DMS53 (cell line): ENCODE measurements around the gene TMEM74B.
A peak's percentile ranks its signal among the peaks of the same experiment; 100 is the strongest.

ENCODE experiments used
- DNase-seq: peaks from one replicate; lab custom pipeline; 2025; lab: John Stamatoyannopoulos, UW

Gene TMEM74B

DNA sequence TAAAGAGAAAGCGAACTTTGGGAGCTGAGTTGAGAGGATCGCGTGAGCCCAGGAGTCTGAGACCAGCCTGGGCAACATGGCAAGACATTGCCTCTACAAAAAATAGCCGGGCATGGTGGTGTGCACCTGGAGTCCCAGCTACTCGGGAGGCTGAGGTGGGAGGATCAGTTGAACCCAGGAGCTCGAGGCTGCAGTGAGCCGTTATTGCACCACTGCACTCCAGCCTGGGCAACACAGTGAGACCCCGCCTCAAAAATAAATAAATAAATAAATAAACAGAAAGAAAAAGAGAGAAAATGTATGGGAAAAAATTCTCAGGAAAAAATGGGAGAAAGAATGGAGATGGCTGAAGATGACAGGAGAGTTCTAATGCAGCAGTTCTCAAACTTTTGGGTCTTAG is 21.0 kb upstream of the TMEM74B start:
- no peak for DNase-seq

DNA sequence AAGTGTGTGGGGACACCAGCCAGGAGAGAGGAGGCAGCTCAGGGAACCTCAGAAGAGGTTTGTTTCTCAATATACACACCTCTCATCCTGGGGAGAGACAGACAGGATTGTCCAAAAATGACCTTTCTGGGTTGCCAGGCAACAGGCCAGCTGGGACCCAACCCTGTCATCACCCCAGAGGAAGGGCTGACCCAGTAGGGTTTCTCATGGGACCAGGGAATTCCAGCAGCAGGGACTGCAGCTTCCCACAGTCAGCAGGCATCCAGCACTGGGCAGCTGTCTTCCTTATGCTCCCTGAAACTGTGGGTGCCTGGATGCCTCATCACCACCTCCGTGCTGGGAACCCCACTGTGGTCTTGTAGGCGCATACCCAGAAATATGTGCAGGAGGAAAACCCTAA is 19.8 kb upstream of the TMEM74B start:
- no peak for DNase-seq

DNA sequence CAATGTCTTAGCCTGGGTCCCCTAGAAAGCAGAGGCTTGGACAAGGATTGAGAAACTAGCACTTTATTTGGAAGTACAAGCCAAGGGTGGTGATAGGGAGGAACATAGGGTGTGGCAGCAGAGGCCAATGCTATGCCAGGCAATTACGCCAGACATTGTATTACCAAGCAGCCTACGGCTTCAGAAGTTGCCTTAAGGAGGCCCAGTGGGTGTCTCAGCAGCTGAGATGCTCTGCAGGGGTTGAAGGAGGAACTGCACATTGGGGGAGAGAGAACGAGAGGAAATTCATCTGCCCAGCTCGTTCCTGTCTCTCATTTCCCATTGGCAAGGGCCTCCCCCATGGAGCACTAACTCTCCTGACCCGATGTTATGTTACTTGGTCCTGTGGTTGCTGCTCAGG is 19.3 kb upstream of the TMEM74B start:
- no peak for DNase-seq

DNA sequence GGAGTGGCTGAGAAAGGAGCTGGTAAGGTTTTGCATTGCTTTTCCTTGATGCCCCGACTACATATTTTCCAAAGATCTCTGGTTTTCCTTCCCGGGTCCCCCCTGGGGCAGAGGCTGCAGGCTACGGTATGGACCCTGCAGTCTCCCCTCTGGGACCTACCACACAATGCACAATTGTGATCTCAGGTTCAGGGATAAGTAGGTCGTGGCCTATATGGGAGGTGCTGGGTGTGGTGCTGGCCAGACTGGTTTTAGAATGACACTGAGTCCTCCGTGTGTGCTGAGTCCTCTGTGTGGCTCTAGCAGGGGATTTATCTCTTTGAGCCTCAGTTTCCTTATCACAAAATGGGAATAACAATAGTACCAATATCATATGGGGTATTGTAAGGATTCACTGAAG is 18.8 kb upstream of the TMEM74B start:
- DNase-seq: no peak

DNA sequence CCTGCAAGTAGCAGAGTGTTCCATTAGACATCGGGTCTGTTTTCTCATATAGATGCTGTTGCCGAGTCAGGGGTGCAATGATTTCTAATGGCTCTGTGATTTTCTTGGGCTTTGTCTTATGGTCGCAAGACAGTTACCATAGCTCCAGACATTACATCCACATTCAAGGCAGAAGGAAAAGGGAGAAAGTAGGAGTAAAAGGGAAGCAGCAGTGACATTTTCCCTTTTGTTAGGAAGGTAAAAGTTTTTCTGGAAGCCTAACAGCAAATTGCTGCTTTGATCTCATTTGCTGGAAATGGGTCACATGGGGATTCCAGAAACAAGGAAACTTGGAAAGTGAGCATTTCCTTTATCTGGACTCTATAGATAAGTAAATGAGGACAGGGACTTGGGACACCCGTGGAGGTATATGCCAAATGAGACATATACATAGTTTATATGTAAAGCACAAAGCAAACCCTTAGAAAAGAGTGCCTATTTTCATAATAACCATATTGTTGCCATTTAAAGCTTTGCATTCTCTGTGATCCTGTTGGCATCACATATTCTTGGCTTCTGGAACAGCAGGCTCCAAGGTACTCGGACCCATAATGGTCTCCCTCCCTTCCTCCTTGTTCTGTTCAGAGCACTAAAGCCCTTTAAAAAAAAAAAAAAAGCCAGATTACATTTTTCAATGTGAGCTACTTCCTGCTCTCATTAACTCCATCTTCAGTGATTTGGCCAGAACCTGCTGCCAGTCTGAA is 18.2 kb upstream of the TMEM74B start, which contains the start of gene C20orf202:
Gene C20orf202, plus strand, starts transcription at position 693 of the 743 bp plus-strand sequence. CDS start 132 bp downstream, outside the sequence.
- DNase-seq: no peak

DNA sequence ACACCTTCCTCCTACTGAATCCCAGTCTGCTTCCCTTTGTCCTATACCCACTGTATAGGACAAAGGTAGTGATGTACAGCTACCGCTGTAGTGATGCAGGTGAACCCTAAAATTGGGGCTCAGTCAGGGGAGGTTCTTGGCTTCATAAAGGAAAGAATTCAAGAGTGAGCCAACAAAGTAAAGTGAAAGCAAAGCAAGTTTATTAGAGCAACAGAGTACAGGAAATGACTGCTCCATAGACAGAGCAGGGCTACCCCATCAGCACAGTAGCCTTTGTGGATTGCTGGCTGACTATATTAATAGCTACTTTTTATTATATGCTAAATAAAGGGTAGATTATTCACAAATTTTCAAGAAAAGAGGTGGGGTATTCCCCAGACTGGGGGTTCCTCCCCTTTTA is 15.2 kb upstream of the TMEM74B start:
- no peak for DNase-seq

DNA sequence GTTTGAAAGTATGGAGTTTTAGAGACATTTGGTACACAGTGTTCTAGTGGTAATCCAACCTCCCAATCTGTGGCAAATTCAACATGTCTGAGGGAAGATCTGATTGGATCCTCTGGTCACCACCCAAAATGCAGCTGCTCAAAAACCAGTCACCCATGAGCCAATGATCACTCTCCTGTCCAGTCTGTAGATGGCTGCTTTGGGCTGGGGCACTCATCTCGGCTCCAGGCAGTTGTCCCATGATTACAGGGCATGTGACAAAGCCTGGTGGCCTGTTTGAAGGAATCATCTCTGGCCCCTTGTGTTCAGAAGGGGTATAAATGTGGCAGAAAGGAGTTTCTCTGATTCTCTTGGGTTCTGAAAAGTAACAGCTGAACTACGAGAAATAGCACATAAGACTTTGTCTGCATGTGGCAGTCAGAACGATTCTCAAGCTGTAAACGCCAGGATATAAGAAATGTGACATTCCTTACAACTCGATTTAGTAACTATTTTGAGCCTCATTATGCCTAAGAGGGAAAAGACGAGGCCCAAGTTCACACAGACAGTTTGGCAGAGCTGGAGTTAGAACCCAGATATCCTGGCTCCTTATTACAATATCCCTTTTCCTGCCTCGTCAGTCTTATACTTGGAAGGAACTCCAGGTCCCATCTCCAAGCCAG is 14.6 kb upstream of the TMEM74B start:
- no peak for DNase-seq

DNA sequence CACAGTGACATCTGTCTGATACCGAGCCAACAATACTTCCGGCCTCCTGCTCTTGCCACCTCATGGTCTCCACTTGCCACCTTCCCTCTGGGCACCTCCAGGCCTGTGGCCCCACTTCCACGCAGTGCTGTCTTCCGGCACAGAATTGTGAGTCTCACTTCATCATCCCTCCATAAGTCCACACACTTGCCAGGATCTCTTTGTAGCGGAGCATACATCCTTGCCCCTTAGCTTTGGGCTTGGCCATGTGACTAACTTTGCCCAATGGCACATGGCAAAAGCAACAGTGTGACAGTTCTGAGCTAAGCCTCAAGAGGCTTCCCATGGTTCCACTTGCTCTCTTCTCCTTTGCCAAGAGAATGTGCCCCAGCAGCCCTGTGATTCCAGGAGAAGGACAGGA is 14.0 kb upstream of the TMEM74B start:
- no peak for DNase-seq

DNA sequence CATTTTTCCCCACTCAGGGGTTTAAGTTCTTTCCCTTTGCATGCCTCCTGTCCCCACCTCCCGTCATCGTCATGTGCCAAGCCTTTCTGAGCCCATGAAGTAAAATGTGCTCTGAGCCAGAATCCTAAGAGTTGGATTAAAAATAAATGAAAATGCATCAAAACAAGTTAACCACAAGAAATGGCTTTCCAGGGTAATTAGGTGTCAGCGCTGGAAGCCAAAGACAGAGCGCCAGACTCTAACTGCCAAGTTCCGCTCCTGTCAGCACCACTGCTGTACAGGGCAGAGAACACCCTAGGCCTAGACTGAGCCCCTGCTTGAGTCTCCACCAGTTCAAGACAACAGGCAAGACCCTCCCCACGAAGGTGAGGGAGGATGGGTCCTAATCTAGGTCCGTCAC is 13.0 kb upstream of the TMEM74B start:
- DNase-seq: no peak

DNA sequence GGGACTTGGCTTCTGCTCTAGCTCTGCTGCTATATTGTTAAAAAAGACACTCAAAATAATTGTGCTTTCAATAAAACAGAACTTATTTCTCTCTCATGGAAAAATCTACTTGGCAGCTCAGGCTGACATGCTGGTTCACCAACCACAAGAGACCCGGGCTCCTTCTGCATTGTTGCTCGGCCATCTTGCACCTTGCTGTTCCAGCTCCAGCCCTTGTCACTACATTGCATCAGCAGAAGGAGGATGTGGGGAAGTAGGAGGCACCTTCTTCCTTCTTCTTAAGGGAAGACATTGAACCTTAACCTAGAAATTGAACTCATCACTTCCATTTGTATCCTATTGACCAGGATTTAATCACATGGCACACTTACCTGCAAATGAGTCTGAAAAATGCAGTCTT is 11.9 kb upstream of the TMEM74B start:
- DNase-seq: no peak

DNA sequence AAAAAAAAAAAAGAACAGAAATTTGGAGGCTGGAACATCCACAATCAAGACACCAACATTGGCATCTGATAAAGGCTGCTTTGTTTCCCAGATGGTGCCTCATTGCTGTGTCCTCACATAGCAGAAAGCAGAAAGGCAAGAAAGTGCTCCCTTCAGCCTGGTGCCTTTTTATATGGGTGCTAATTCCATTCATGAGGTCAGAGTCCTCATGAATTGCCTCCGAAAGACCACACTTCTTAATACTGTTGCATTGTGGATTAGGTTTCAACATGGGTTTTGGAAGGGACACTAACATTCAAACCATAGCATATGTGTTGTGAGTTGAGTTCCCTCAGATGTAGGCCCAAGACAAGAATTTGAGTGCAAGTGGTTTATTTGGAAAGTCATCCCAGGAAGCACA is 10.4 kb upstream of the TMEM74B start:
- DNase-seq: no peak

DNA sequence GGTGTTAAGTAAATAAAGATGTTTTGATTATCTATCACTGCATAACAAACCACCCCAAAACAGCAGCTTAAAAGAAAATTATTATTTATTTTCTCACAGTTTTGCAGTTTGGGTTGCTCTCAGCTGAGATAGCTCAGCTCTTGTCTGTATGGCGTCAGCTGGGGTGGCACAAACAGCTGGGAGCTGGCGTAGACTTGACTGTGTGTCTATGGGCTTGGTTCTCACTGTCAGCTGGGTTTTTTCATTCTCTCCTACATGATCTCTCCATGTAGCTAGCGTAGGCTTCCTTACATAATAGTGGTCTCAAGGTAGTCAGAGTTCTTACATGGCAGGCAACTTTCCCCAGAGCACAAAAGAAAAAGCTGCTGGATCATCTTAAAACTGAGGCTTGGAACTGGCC is 6.5 kb upstream of the TMEM74B start:
- no peak for DNase-seq

DNA sequence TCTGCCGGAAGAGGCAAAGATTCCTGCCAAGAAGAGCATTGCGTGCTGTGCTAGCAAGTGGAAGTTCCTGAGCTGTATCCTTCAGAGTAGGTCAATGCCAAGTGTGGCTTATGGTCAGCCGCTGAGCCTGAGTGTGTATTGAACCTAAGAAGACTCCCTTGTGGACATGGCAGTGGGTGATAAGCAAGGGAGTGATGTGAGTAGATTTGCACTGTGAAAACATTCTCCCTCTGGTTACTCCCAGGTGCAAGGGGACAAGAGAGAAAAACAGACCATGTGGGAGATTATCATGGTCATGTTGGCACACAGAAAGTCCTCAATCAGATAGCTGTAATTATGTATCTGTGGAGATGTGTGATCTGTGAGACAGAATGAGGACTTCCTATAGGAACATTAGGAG is 6.1 kb upstream of the TMEM74B start:
- DNase-seq: no peak

DNA sequence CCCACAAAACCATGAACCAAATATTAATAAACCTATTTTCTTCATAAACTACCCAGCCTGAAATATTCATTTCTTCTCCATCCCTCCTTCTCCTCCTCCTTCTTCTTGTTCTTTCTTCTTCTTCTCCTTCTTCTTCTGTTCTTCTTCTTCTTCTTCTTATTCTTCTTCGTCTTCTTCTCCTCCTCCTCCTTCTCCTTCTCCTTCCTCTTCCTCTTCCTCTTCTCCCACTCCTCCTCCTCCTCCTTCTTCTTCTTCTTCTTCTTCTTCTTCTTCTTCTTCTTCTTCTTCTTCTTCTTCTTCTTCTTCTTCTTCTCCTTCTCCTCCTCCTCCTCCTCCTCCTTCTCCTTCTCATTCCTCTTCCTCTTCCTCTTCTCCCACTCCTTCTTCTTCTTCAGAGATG is 5.0 kb upstream of the TMEM74B start:
- DNase-seq: no peak

DNA sequence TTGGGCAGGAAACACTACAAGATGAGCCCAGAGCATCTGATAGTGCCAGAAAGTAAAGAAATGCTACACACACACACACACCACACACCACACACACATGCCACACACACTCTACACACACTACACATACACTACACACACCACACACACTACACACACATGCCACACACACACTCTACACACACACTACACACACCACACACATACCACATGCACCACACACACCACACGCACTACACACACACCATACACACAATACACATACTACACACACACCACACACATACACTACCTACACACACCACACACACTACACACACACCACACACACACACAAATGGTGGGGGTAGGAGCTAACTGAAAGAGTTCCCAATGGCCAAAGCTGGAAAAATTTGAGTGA is 3.6 kb upstream of the TMEM74B start:
- no peak for DNase-seq

DNA sequence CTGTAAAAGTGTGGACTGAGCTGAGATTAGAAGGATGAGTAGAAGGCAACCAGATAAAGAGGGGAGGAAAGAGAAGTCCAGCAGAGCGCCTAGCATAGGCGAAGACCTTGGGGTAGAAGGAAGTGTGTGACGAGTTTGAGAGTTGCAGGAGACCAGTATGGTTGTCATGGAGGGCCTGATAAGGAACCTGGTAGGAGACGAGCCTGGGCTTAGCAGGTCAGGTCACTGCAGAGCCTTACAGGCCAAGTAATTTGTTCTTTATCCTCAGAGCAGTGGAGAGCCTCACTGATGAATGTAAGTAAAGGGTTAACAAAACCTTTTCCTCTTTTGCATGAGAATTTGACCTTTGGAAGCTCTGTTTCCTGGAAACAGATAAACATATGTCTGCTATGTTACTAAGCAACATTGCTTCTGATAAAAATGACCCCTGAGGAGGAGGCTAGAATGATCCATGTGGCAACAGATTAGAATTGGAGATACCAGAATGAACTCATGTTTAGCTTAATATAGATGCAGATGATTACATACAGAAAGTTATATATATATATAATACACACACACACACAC is 2.9 kb upstream of the TMEM74B start:
- peak; percentile 49 for DNase-seq

DNA sequence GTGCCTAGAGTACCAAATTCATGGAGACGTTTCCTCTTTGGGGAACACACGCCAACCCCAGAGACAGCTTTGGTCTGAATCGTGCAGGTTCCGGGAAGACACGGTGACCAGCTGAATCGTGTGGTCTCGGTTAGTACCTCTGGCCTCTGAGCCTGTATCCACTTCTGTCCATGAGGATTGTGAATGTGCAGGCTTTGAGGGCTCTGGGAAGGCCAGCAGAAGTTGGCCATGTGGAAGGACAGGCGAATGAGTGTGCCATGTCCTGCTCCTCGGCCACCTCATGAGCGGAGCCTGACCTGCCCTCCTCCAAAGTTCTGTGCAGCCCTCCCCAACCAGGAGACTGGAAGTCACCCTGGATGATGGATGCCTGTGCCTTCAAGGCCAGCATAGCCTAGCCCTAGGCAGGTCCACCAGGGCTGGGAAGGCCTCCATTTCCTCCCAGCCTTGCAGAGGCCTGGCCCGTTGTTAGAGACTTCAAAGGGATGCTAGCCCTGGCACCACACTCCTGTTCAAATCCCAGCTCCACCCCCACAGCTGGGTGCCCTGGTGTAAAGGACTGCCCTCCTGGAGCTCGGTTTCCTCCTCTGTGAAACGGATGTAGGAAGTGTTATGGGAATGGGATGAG is 1.7 kb upstream of the TMEM74B start:
- DNase-seq: peak; percentile 25

DNA sequence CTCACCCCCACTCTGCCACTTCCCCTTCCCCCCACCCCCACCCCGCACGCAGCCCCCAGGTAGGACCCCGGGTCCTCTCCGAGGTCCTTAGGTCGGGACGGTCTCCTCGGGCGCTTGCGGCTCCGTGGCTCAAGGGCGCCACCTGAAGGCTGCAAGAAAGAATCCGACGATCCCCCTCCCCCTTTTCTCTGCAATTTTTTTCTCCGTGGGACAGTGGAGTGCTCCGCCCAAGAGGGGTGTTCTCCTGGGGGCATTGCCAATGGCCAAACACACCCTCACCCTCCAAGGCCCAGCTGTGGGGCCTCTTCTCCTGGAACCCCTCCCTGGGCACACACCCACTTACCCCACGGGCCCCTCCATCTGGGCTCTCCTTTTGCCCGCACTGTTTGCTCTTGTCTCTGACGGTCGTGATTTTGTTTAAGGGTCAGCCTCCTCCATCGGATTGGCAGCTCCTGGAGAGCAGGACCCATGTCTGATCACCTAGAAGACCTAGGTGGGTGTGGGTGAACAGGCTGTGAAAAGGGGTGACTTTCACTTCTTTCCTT is 1.1 kb upstream of the TMEM74B start:
- DNase-seq: peak; percentile 87

DNA sequence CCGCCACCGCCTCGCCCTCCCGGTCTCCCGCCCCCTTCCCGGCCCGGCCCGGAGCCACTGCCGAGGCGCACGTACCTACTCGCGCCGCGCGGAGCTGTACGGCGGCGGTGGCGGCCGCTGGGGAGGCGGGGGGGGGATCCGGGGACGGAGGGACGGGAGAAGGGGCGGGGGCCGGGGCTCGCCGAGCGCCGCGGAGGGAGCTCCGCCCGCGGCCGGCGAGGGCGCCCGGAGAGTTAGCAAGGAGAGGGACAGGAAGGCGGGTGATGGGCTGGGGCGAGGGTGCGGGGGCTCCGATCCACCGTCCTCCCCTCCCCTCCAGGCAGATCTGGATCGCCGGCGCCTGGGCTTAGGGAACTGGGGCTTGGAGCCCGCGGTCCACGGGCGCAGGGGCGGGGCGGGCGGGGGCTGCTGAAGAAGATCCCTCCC is 548 bp upstream of the TMEM74B start:
- peak; percentile 71 for DNase-seq

DNA sequence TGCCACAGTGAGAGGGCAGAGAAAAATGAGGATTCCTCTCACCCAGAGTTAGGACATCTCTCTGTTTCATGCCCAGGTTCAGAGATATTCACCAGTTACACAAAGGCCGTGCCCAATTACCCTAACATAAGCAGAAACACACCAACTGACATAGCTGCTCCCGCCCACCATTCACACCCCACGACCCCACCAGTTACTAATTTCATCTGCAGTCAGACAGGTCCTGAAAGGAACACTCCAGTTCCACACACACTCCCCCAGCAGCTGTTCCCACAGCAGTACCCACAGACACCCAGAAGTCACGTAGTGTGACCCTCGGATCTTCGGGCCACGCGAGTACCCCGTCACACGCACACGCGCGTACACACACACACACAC is 532 bp downstream of the TMEM74B start:
- DNase-seq: no peak

DNA sequence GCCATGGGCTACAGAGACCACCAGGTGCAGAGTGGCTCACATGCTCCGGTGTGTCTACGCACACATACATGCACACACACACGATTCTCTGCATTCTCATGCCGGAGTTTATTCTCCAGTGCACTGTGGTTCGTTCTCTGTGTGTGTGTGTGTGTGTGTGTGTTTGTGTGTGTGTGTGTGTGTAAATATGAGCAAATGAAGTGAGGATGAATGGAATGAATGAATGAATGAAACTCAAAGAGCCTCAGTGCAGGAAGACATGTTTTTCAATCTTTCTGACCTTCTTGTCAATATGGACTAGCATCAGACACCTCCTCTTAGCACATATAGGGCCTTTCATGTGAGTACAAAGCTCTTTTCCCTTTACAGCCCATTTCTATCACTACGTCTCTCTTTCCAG is 1.6 kb downstream of the TMEM74B start:
- no peak for DNase-seq

DNA sequence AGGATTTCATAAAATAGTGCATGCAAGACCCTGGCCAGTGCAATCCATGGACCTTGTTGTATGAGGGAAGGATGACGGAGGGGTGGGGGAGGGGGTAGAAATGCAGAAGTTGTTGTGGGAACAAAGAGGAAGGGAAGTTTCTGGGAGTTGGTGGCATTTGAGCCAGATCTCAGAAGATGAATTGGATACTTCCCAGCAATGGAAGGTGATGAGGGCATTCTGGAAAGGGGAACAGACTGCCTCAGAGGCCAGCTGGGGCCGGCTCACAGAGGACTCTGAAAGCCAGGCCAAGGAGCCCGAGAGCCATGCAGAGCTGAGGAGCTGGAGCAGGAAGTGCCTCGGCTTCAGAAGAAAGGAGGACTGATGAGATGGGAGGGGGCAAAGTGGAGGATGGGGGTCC is 2.7 kb downstream of the TMEM74B start:
- no peak for DNase-seq

DNA sequence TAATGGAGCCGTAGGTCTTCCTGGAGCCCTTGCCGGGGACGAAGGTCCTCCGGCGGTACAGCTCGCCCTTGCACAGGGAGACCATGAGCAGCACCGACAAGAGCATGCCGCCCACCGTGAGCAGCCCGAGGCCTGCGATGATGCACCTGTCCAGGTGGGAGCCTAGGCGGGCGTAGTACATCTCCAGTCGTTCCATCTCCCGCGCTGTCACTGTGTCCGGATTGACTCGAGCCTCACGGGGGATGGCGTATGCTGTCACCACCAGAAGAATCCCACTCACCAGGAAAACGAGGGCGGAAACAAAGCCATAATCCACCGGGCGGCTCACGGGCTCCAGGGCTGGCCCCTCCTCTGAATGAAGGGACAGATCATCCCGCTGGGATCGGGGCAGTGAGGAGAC is 3.8 kb downstream of the TMEM74B start:
- no peak for DNase-seq
